HuH-7.5 (cell line): ENCODE data around the gene CAMTA2.
A peak's percentile ranks its signal among the peaks of the same experiment; 100 is the strongest.

Source experiments
- DNase-seq: peaks from one replicate; pipeline ENCODE4 v3.0.0; 2011; ENCODE audit warnings: low spot score

The CAMTA2 gene

DNA sequence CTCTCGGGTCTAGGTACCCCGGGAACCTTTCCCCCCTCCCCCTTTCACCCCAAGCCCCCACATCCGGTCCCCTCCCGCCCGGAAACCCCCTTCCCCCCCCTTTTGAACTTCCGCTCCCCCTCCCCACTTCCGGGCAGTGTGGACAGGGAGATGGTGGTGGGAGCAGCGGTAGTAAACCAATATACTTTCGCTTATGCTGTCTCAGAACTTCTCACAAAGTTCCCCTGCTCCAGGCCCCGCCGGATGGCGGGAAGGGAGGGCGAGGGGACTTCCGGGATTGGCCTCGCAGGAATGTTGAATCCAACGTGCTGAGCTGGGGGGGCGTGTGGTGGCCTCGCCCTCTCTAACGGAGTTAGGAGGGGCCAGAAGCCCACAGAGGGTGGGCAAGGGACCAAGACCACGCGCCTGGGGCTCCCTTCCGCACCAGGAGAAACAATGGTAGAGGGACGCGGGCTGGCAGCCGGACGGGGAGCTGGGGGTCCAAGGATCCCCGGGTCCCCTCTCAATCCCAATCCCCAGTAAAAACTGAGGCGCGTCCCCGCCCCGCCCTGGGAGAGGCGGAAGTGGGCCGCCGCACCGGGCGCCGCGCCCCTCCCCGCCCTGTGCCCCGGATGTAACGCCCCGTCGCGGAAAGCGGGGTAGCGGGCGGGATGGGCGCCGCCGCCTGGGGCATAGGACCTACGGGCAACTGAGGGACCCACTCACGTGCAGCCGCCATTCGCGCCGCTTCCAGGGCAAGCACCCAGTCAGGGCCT is 39.9 kb downstream of the CAMTA2 start:
- no peak for DNase-seq

GRCh38 chr17:4947010-4947410 is 40.5 kb downstream of the CAMTA2 start:
- no peak for DNase-seq

DNA sequence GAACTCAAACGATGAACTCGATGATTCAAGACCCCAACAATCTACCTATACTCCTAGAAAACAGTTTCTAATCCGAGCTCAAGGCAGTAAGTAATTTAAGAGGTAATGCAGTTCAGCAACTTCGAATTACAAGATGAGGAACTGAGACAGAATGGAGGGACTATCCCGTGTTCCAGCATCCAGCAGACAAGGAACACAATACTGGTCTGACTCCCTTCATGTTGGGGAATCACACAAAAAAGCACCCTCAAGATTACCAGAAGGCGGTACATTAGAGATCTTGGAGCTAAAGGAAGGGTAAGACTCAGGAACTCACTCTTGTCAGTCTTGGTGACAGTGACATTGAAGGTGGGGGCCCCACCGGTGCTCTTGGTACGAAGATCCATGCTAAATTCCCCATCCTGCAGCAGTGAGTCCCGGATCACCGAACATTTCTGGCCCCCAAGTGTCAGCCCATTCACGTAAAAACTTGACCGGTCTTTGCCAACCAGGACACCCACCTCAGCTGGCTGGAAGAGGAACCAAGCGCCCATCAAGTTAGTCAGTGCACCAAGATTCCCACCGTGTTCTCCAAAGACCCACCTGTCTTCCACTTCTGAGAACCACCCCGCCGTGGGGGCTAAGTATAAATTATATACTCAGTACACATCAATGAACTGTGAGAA is 41.0 kb downstream of the CAMTA2 start:
- DNase-seq, result no peak

GRCh38 chr17:4945944-4946280 is 41.6 kb downstream of the CAMTA2 start:
- DNase-seq, result no peak

DNA sequence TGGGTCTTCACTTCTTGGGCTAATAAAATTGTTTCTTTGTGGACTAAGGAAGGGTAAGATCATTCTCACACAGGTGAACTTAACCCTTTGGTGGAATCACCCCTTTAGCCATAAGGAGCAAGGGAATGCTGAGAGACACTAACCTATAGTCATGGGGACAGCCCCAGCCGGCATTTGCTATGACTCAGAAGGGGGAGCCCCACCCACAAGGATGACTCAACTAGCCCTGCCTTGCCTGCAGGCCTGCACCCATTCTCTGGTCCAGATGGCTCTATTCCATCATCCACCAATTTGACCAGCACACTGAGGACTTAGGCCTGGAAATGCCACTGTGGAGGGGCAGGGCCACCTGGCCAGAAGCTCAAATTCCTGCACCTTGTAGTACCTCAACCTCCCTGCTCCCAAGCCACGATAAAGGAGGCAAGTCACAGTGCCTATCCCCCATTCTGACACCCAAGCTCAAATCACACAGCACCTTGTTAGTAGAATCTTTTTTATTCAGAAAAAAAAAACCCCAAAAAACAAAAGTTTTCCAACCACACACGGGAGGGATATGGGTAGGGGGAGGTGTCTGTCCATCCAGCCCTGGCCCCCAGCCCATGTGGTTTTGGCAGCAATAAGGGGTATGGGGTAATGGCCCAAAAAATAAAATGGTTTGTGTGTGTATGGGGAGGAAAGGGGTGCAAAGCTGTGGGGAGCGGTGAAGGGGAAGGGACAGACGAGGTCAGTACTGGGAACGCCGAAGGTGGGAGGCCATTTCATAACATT is 42.1 kb downstream of the CAMTA2 start:
- no peak for DNase-seq

GRCh38 chr17:4944554-4945175 is 42.8 kb downstream of the CAMTA2 start:
- no peak for DNase-seq

DNA sequence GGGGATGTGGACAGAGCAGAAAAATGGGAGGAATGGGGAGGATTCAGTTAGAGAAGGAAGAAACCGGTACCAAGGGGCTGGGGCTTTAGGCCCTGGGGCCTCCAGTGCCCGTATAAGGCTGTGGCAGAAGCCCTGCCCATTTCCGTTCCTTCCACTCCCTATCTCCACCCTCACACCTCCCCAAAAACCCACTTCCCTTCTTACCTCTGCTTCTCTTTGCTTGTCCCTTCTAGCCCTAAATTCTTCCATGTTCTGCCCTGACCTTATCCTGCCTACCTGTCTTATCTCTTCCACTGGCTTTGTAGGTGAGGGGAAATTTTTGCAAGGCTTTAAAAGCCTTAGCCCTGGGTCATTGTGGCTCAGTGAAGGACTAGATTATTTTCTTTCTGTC is 43.3 kb downstream of the CAMTA2 start:
- DNase-seq, result no peak

- DNase-seq, result no peak
Observed at GRCh38 chr17:4942760-4943508, 44.5 kb downstream of the CAMTA2 start.

GRCh38 chr17:4941319-4941610 is 46.2 kb downstream of the CAMTA2 start:
- no peak for DNase-seq

- DNase-seq, result peak; percentile 81
Observed at GRCh38 chr17:4940555-4941318, 46.7 kb downstream of the CAMTA2 start.

- DNase-seq, result peak; percentile 91
Observed at GRCh38 chr17:4939796-4940554, 47.5 kb downstream of the CAMTA2 start, which contains the start of the genes RNF167 and SLC25A11. RNF167 (plus strand) TSS chr17:4940268; CDS start chr17:4940910, 642 bp downstream. SLC25A11 (minus strand) TSS chr17:4940046; CDS start chr17:4939910, 136 bp downstream.

GRCh38 chr17:4939546-4939795 is 48.0 kb downstream of the CAMTA2 start:
- DNase-seq, result peak; percentile 41

- no peak for DNase-seq
Observed at GRCh38 chr17:4938688-4939545, 48.6 kb downstream of the CAMTA2 start.

DNA sequence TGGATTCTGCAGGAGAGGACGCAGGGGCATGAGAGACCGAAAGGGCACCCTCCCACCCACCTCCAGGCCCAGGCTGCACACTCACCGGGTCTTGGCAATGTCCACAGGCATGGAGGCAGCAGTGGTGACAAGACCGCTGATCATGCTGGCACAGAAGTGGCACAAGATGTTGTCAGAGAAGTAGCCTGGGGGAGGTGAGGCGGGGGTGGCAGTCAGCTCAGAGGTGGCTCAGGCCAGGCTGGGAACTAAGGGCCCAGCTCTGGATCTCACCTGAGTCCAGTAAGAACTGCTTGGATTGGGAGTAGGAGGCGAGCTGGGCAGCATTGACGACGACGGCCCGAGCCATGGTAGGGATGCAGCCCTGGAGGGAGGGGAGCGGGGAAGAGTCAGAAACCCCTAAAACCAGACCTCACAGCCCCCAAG is 49.4 kb downstream of the CAMTA2 start:
- no peak for DNase-seq

- DNase-seq, result no peak
Observed at GRCh38 chr17:4937553-4937952, 49.9 kb downstream of the CAMTA2 start.

- DNase-seq, result no peak
Observed at GRCh38 chr17:4936436-4936835, 51.0 kb downstream of the CAMTA2 start.

- DNase-seq, result no peak
Observed at GRCh38 chr17:4935650-4936049, 51.8 kb downstream of the CAMTA2 start.

DNA sequence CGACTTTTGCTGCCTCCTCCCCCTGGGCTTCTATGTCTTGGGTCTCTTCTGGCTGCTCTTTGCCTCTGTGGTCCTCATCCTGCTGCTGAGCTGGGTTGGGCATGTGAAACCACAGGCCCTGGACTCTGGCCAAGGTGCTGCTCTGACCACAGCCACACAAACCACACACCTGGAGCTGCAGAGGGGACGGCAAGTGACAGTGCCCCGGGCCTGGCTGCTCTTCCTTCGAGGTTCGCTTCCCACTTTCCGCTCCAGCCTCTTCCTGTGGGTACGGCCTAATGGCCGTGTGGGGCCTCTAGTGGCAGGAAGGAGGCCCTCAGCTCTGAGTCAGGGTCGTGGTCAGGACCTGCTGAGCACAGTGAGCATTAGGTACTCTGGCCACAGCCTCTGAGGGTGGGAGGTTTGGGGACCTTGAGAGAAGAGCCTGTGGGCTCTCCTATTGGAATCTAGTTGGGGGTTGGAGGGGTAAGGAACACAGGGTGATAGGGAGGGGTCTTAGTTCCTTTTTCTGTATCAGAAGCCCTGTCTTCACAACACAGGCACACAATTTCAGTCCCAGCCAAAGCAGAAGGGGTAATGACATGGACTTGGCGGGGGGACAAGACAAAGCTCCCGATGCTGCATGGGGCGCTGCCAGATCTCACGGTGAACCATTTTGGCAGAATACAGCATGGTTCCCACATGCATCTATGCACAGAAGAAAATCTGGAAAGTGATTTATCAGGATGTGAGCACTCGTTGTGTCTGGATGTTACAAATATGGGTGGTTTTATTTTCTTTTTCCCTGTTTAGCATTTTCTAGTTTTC is 53.1 kb downstream of the CAMTA2 start:
- DNase-seq, result no peak

GRCh38 chr17:4933646-4934045 is 53.8 kb downstream of the CAMTA2 start:
- DNase-seq, result no peak
